PC-9 (cell line): ENCODE measurements around the gene ADGRA1.

Experiments used
- CTCF ChIP-seq: fragments of 200-600 bp; sonication (generic); conservative IDR thresholded peaks from 2 replicates; pipeline ENCODE4 v1.6.1; 2017; ENCODE audit warnings: mixed run types, antibody characterized with exemption, mild to moderate bottlenecking, moderate library complexity
- EZH2 ChIP-seq: fragments of 200-600 bp; sonication (generic); IDR thresholded peaks from 2 replicates; pipeline ENCODE4 v1.8.0; 2017; ENCODE audit warnings: antibody characterized with exemption, low read depth

- no peak for TF ChIP-seq CTCF
- no peak; the same call in 1 of the 2 replicates for TF ChIP-seq EZH2
These were observed 43.3 kb upstream of the ADGRA1 start for GRCh38 chr10:133044401-133044811.
